NCI-H2171 treated with DMSO at 0.1 percent for 48 hours (cell line): ENCODE data around the gene CYBRD1.
"Not testable (repeated sequence)": the region's sequence is repeated elsewhere in the genome, so short reads cannot be mapped to it uniquely, and the experiment has no call there.

Experiments used
- DNase-seq: peaks from one replicate; lab custom pipeline; 2025; lab: John Stamatoyannopoulos, UW

The CYBRD1 gene, protein sequence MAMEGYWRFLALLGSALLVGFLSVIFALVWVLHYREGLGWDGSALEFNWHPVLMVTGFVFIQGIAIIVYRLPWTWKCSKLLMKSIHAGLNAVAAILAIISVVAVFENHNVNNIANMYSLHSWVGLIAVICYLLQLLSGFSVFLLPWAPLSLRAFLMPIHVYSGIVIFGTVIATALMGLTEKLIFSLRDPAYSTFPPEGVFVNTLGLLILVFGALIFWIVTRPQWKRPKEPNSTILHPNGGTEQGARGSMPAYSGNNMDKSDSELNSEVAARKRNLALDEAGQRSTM

DNA sequence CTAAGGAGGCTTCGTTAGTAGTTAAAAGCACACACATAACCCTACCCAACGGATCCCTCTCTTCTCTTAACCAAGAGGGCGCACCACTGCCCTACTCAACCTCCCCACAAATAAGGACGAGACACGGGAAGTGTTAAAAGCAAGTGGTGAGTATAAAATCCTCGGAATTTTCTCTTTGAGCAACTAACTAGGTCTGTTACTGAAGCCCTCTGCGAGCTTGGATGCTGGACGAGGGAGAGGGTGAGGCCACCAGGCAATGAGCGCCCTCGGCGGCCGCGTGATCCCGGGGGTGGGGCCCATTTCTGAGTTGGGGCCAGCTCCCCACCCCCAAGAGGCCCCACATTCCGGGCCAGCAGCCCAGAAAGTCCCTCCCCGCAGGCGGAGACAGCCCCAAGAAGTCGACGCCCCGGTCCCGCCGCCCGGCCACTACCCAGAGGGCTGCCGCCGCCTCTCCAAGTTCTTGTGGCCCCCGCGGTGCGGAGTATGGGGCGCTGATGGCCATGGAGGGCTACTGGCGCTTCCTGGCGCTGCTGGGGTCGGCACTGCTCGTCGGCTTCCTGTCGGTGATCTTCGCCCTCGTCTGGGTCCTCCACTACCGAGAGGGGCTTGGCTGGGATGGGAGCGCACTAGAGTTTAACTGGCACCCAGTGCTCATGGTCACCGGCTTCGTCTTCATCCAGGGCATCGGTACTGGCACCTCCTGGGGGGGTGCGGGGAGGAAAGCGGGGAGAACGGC lies at the start of gene CYBRD1:
Gene CYBRD1, plus strand, starts transcription at position 423 of the 736 bp plus-strand sequence. Its CDS starts 72 bp downstream, at position 495.
- no peak for DNase-seq

GRCh38 chr2:171475979-171476378 lies 46.3 kb upstream of the CYBRD1 start:
- no peak for DNase-seq

- no peak for DNase-seq
Observed at GRCh38 chr2:171478345-171478744, 43.9 kb upstream of the CYBRD1 start.

DNA sequence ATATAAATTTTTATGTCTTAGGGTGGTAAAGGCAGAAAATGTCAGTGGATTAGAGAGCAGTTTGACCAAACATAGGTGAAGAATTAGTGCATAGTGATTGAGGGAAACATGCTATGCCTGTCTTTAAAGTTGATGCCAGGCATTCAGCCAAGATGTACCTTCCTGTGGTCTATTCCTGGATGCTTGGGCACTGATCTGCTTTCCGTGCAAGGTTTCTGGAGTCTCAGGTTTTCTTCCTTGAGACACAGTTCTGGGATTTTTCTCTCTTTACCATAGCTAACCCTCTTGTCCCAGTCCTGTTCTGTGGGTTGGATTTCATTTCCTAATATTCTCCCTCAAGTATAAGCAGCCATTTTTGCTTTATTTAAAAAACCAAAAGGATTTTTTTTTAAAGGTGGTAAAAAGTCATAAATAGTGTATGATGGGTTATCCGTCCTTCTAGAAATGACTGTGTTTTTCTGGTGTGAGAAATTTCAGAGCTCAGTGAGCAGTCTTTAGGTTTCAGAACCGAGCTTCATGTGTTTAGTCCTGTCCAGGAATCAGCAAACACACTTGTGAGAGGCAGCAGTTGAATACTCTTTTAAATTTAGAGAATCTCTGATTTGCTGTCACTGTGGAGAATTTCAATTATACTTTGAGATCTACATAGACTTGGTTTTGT lies 43.0 kb upstream of the CYBRD1 start:
- no peak for DNase-seq

DNA sequence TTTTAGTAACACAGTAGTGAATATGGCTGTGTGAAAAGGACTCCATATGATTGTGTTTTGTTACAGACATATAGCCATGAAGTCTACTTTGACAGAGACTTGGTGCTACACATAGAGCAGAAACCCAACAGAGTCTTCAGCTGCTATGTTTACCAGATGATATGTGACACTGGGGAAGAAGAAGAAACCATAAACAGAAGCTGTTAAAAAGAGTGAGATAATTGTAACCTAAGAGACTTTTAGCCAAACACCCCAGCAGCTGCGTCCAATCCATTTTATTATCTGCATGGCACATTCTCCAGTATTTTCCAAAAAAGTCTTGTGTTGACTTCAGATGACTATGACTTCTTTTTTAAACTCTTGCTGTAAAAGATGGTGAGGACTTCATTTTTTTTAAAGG lies 41.4 kb upstream of the CYBRD1 start:
- DNase-seq = no peak

GRCh38 chr2:171482308-171482707 lies 40.0 kb upstream of the CYBRD1 start:
- DNase-seq = no peak

DNA sequence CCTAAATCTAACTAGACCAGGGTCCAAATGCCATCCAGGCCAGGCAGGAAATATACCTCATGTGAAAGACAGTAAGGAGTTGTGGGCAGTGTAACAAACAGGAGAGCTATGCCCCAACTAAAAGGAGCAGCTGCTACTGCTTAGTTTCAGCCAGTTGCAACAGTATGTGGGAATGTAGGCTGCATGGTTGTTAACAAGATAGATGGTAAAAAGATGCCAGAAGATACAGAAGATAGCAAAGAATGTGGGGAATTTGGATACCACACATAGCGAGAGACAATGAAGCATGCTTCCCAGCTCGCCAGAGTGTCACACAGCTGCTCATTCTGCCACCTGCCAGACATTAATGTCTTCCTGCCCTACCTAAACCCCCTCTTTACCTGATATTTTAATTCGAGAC lies 39.4 kb upstream of the CYBRD1 start:
- no peak for DNase-seq

DNA sequence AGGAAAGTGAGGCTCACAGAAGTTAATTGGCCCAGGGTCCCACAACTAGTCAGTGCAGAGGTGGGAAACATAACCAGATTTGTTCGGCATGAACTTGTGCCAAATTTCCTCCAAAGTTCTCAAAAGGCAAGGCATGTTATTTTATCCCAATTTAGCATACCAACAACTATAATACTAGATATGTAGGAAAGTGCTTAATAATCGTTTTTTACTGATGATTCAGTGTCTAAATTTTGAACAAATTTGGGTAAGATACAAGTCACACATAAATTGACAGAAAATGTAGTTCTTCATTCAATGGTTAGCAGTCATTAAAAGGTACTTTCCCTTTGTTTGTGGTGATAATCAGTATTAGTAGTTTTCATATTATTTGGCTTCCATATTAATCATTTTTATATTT lies 38.5 kb upstream of the CYBRD1 start:
- DNase-seq = no peak

- no peak for DNase-seq
Observed at GRCh38 chr2:171485116-171485515, 37.2 kb upstream of the CYBRD1 start.

GRCh38 chr2:171487201-171487600 lies 35.1 kb upstream of the CYBRD1 start:
- no peak for DNase-seq

GRCh38 chr2:171487803-171488259 lies 34.4 kb upstream of the CYBRD1 start:
- no peak for DNase-seq

DNA sequence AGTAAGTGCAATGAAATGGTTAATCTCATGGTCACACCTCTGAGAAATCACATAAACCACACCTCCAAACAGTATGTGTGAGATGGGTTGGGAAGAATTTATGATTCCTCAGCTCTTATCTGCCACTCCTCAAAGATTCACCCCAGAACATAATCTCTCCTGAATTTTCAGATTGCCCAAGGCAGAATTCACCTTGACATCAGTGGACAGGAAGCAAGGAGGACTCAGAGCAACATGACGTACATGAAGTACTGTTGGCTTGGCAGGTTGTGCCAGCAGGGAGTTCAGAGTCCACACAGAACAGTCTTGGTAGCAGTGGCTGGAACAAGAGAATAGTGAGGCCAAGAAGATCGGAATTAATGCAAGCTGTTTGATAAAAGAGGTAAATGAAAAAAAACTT lies 31.7 kb upstream of the CYBRD1 start:
- DNase-seq = no peak

GRCh38 chr2:171491292-171491691 lies 31.0 kb upstream of the CYBRD1 start:
- no peak for DNase-seq

- no peak for DNase-seq
Observed at GRCh38 chr2:171492664-171493063, 29.6 kb upstream of the CYBRD1 start.

DNA sequence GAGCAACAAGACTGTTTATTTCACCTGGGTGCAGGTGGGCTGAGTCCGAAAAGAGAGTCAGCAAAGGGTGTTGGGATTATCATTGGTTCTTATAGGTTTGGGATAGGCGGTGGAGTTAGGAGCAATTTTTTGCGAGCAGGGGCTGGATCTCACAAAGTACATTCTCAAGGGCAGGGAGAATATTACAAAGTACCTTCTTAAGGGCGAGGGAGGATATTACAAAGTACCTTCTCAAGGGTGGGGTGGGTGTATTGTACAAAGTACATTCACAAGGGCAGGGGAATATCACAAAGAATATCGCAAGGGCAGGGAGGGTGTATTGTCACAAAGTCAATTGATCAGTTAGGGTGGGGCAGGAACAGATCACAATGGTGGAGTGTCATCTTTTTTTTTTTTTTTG lies 24.6 kb upstream of the CYBRD1 start:
- not testable (repeated sequence) for DNase-seq

GRCh38 chr2:171505374-171505773 lies 16.9 kb upstream of the CYBRD1 start:
- no peak for DNase-seq

- DNase-seq = no peak
Observed at GRCh38 chr2:171509945-171510731, 12.1 kb upstream of the CYBRD1 start.

- no peak for DNase-seq
Observed at GRCh38 chr2:171512014-171512413, 10.3 kb upstream of the CYBRD1 start.

DNA sequence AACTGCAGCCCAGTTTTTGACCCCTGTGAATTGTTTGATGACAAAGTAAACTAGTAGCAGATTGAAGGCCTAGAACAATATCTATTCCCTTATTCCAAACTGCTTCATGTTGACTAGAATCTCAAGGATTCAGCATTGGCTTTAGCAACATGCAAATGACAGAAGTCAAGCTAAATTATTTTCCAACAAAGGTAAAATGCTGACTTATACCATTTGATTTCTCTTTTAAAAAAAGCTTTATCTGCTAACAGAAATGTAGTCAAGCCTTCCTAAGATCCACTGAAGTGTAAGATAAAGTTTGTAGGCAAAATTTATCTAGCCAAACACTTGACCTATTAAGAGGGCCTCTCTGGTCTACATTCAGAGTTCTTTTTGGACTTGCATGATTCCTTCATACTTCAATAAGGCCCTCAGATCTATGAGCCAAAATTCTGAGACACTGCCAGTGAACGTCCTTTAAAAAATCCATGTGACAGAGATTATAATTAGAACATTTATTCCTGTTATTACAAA lies 9.5 kb upstream of the CYBRD1 start:
- DNase-seq = no peak

DNA sequence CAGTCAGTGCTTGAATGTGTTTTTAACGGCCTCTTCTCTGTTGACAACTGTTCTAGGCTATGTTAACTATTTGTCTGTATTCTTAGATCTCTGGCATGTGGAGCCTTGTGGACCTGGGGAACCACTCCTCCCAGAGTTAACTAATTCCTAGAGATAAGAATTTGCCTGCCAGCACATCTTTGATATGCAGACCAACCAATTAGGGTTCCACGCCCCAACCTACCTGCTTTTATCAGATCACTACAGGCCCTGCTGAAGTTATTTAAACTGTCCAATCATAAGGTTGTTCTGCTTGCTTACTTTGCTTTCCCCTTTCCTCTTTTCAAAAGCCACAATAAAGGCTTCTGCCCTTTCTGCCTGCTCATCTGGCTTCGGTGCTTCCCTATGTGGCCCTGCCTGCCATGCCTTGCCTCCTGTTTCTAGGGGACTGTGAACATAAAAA lies 8.5 kb upstream of the CYBRD1 start:
- no peak for DNase-seq

- DNase-seq = no peak
Observed at GRCh38 chr2:171514908-171515582, 7.2 kb upstream of the CYBRD1 start.
